Keratinocyte (primary cell): ENCODE data around the gene NLK.

Source experiments
- CTCF ChIP-seq, 3 experiments: IDR thresholded peaks in 1 of 3; conservative IDR thresholded peaks in 1 of 3; optimal IDR thresholded peaks in 1 of 3; 2 replicates in 2 of 3; 3 replicates in 1 of 3; pipeline versions ENCODE3 to v1.5.1; 2011; ENCODE audit warnings: low read length in 3 of 3, mild to moderate bottlenecking in 3 of 3, moderate library complexity in 2 of 3, control low read depth in 1 of 3, inconsistent platforms in 1 of 3; ENCODE audit not compliant: insufficient read depth in 2 of 3; ENCODE audit errors: extremely low read depth in 1 of 3
- EZH2 ChIP-seq: IDR thresholded peaks from one replicate; pipeline ENCODE4 v1.6.1; 2012; ENCODE audit warnings: inconsistent platforms, mild to moderate bottlenecking, low read length, moderate library complexity

GRCh38 chr17:28196636-28197035 lies 154.2 kb downstream of the NLK start:
- TF ChIP-seq CTCF (optimal IDR thresholded peaks at IDR 0.05 in 1 of 3, IDR thresholded peaks at IDR 0.05 in 1 of 3, conservative IDR thresholded peaks at IDR 0.05 in 1 of 3; ENCODE audit: extremely low read depth in 1 of 3, insufficient read depth in 2 of 3, low read length in 3 of 3) (no peak), EZH2 (no peak)
